GM10248 (cell line): Measurements from ENCODE around the gene UNC13B.

Experiments
- CTCF ChIA-PET: fragments of 300-600 bp; sonication (Branson Sonifier 250); formaldehyde crosslinking; extraction: SDS; loops from one replicate; lab custom pipeline; 2021; ENCODE audit warnings: antibody characterized with exemption; lab: Yijun Ruan, JAX
- POLR2A ChIA-PET: fragments of 350-650 bp; sonication (Branson Sonifier 250); formaldehyde crosslinking; extraction: SDS; loops from one replicate; lab custom pipeline; 2020; ENCODE audit warnings: antibody characterized with exemption; lab: Yijun Ruan, JAX
- DNase-seq: peaks from one replicate; pipeline ENCODE4 v3.0.0; 2012; ENCODE audit errors: extremely low spot score
- CTCF ChIP-seq: IDR thresholded peaks from 2 replicates; pipeline ENCODE4 v1.5.1; 2012; ENCODE audit warnings: mild to moderate bottlenecking, low read depth; ENCODE audit errors: extremely low read depth, missing control alignments, control extremely low read depth

The UNC13B gene

GRCh38 chr9:35294066-35294465, 132.3 kb downstream of the UNC13B start:
- TF ChIP-seq CTCF: no peak
- ChIA-PET CTCF (no interaction called here), POLR2A (no interaction called here)
- no peak for DNase-seq

GRCh38 chr9:35294556-35294955, 132.7 kb downstream of the UNC13B start:
- POLR2A ChIA-PET: no interaction called here
- CTCF ChIA-PET: interaction anchor here (0.9 kb wide), 1 partner anchor 16 kb away, joined by 3 read pairs; no protein-coding TSS in a partner anchor
- DNase-seq: no peak
- no peak for TF ChIP-seq CTCF

- no peak for TF ChIP-seq CTCF
- ChIA-PET CTCF (interaction anchor here (0.9 kb wide), 1 partner anchor 15 kb away, joined by 3 read pairs; no protein-coding TSS in a partner anchor), POLR2A (no interaction called here)
Measured at GRCh38 chr9:35295369-35296036, 133.7 kb downstream of the UNC13B start.

GRCh38 chr9:35303567-35303966, 141.8 kb downstream of the UNC13B start:
- no peak for DNase-seq
- TF ChIP-seq CTCF: no peak
- ChIA-PET CTCF (no interaction called here), POLR2A (no interaction called here)

More at GRCh38 chr9:35295369-35296036, 133.7 kb downstream of the UNC13B start:
- no peak for DNase-seq

GRCh38 chr9:35306283-35306682, 144.5 kb downstream of the UNC13B start:
- DNase-seq: no peak
- no peak for TF ChIP-seq CTCF
- ChIA-PET POLR2A (no interaction called here), CTCF (no interaction called here)

- POLR2A ChIA-PET: no interaction called here
- TF ChIP-seq CTCF: no peak
- no peak for DNase-seq
- CTCF ChIA-PET: no interaction called here
Measured at GRCh38 chr9:35308316-35308715, 146.5 kb downstream of the UNC13B start.
